GM10266 (cell line): ENCODE measurements around the gene CPNE9.

Experiments used
- DNase-seq: peaks from one replicate; pipeline ENCODE4 v3.0.0; 2012; ENCODE audit errors: extremely low spot score
- TF ChIP-seq, protein P1 (sequence below): IDR thresholded peaks from 2 replicates; pipeline ENCODE4 v1.5.1; 2012; ENCODE audit warnings: mild to moderate bottlenecking, low read depth; ENCODE audit not compliant: control insufficient read depth, insufficient read depth; ENCODE audit errors: missing control alignments

The CPNE9 gene, protein sequence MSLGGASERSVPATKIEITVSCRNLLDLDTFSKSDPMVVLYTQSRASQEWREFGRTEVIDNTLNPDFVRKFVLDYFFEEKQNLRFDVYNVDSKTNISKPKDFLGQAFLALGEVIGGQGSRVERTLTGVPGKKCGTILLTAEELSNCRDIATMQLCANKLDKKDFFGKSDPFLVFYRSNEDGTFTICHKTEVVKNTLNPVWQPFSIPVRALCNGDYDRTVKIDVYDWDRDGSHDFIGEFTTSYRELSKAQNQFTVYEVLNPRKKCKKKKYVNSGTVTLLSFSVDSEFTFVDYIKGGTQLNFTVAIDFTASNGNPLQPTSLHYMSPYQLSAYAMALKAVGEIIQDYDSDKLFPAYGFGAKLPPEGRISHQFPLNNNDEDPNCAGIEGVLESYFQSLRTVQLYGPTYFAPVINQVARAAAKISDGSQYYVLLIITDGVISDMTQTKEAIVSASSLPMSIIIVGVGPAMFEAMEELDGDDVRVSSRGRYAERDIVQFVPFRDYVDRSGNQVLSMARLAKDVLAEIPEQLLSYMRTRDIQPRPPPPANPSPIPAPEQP

GRCh38 chr3:9703736-9704346, at the start of gene CPNE9:
Gene CPNE9 (plus strand): TSS chr3:9703833. CDS start chr3:9703997, 164 bp downstream.
- TF ChIP-seq, protein P1, sequence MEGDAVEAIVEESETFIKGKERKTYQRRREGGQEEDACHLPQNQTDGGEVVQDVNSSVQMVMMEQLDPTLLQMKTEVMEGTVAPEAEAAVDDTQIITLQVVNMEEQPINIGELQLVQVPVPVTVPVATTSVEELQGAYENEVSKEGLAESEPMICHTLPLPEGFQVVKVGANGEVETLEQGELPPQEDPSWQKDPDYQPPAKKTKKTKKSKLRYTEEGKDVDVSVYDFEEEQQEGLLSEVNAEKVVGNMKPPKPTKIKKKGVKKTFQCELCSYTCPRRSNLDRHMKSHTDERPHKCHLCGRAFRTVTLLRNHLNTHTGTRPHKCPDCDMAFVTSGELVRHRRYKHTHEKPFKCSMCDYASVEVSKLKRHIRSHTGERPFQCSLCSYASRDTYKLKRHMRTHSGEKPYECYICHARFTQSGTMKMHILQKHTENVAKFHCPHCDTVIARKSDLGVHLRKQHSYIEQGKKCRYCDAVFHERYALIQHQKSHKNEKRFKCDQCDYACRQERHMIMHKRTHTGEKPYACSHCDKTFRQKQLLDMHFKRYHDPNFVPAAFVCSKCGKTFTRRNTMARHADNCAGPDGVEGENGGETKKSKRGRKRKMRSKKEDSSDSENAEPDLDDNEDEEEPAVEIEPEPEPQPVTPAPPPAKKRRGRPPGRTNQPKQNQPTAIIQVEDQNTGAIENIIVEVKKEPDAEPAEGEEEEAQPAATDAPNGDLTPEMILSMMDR: no peak
- peak; percentile 42 for DNase-seq

- TF ChIP-seq, protein P1: no peak
- no peak for DNase-seq
Measured at GRCh38 chr3:9659849-9660248, 43.8 kb upstream of the CPNE9 start.

DNA sequence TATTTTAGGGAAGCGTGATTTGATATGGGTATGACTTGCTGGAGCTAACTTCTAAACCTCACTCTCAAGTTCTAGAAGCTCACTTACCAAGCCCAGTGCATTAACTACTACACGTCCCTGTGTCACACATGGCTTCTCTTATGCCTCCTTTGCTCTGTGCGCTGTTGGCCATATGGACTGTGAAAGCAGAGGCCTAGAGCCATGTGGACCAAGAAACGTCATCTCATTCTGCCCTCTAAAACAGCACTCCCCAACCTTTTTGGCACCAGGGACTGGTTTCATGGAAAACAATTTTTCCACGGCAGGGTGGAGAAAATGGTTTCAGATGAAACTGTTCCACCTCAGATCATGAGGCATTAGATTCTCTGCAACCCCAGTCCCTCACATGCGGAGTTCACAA, 42.7 kb upstream of the CPNE9 start:
- no peak for DNase-seq
- TF ChIP-seq, protein P1: no peak

GRCh38 chr3:9664119-9664751, 39.4 kb upstream of the CPNE9 start:
- TF ChIP-seq, protein P1: no peak
- DNase-seq: no peak

GRCh38 chr3:9666704-9667445, 36.8 kb upstream of the CPNE9 start:
- no peak for DNase-seq
- TF ChIP-seq, protein P1: no peak

DNA sequence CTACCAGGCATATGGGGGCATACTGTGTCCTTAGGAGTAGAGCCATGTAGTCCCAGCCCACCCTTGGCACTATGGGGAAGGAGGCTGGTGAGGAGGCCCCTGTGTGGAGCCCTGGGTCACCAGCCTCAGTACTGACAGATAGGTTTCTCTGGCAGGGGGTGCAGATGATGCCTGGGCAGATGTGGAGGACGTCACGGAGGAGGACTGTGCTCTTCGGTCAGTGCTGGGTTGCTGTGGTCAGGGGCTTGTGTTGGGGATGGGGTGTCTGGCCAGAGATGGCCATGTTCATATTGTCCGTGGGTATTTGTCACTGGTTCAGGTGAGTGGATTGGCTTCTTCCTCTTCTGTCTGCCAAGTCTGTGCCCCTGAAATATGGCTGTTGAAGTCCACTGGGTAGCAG, 34.4 kb upstream of the CPNE9 start:
- no peak for DNase-seq

More for the DNA sequence above, 34.4 kb upstream of the CPNE9 start:
- TF ChIP-seq, protein P1: no peak
